PC-3 (cell line): ENCODE measurements around the gene CMTM7. TPM values are rescaled to one million over a fixed set of nuclear protein-coding genes. Genes with fewer than 3 reads are reported as not detected.

ENCODE experiments used
- ATAC-seq: fragments of 200-7000 bp; cut with Tn5 transposase; 2 replicates; pipeline ENCODE4 v1.9.1; 2020; ENCODE audit warnings: mild to moderate bottlenecking, moderate library complexity
- BruUV-seq: library from RNA; stranded (reverse); fragments of 400-500 nt; replicated peaks from 2 replicates; lab custom pipeline; 2021; lab: Mats Ljungman, UMichigan
- CTCF ChIA-PET: fragments of 300-600 bp; sonication (Branson Sonifier 250); formaldehyde crosslinking; loops from one replicate; lab custom pipeline; 2022; ENCODE audit warnings: antibody characterized with exemption; lab: Charles Lee
- POLR2A ChIA-PET: fragments of 300-600 bp; sonication (Branson Sonifier 250); formaldehyde crosslinking; loops from one replicate; lab custom pipeline; 2022; ENCODE audit warnings: antibody characterized with exemption; ENCODE audit not compliant: unreplicated experiment; lab: Charles Lee
- DNase-seq: peaks from one replicate; pipeline ENCODE4 v3.0.0-alpha.2; 2015
- H2AFZ ChIP-seq: fragments of 300-600 bp; sonication (generic); 2 replicates; pipeline ENCODE4 v1.6.0; 2016; ENCODE audit warnings: antibody characterized with exemption, low read length
- H3F3A ChIP-seq: fragments of 300-600 bp; sonication (generic); one replicate; pipeline ENCODE4 v1.6.0; 2017; ENCODE audit warnings: antibody characterized with exemption, low read length, control low read depth, mild to moderate bottlenecking; ENCODE audit not compliant: unreplicated experiment
- H3K27ac ChIP-seq: fragments of 300-600 bp; sonication (generic); 2 replicates; pipeline ENCODE4 v1.5.1; 2016; ENCODE audit warnings: mild to moderate bottlenecking, low read length
- H3K27me3 ChIP-seq: fragments of 300-600 bp; sonication (generic); 2 replicates; pipeline ENCODE4 v1.6.1; 2016; ENCODE audit warnings: low read length, mixed read lengths
- H3K36me3 ChIP-seq: fragments of 300-600 bp; sonication (generic); 2 replicates; pipeline ENCODE4 v1.6.1; 2016; ENCODE audit warnings: low read depth, mixed run types, low read length, mixed read lengths
- H3K4me1 ChIP-seq: fragments of 300-600 bp; sonication (generic); 2 replicates; pipeline ENCODE4 v1.5.1; 2016; ENCODE audit warnings: low read length; ENCODE audit not compliant: insufficient read depth
- H3K4me2 ChIP-seq: fragments of 300-600 bp; sonication (generic); 2 replicates; pipeline ENCODE4 v1.6.0; 2016; ENCODE audit warnings: low read length
- H3K4me3 ChIP-seq: fragments of 300-600 bp; sonication (generic); 2 replicates; pipeline ENCODE4 v1.5.1; 2016; ENCODE audit warnings: mild to moderate bottlenecking, low read length, mixed read lengths
- H3K79me2 ChIP-seq: fragments of 300-600 bp; sonication (generic); 2 replicates; pipeline ENCODE4 v1.6.1; 2017; ENCODE audit warnings: low read length, mixed read lengths
- H3K9ac ChIP-seq: fragments of 300-600 bp; sonication (generic); 2 replicates; pipeline ENCODE4 v1.6.0; 2016; ENCODE audit warnings: mild to moderate bottlenecking, low read length
- H3K9me2 ChIP-seq: fragments of 300-600 bp; sonication (generic); replicated peaks from 2 replicates; pipeline ENCODE4 v1.6.1; 2016; ENCODE audit warnings: mixed run types, low read length, mixed read lengths
- H3K9me3 ChIP-seq: fragments of 300-600 bp; sonication (generic); 2 replicates; pipeline ENCODE4 v1.6.1; 2016; ENCODE audit warnings: low read length, mixed read lengths
- H4K20me1 ChIP-seq: fragments of 300-600 bp; sonication (generic); 2 replicates; pipeline ENCODE4 v1.6.1; 2016; ENCODE audit warnings: low read length, mixed read lengths
- CTCF ChIP-seq: fragments of 300-600 bp; sonication (generic); conservative IDR thresholded peaks from 2 replicates; pipeline ENCODE4 v1.5.1; 2017; ENCODE audit warnings: antibody characterized with exemption, low read depth, mild to moderate bottlenecking, low read length
- EZH2 ChIP-seq: fragments of 300-600 bp; sonication (generic); IDR thresholded peaks from one replicate; pipeline ENCODE4 v1.6.1; 2017; ENCODE audit warnings: antibody characterized with exemption, mild to moderate bottlenecking, low read length; ENCODE audit not compliant: unreplicated experiment
- EZH2phosphoT487 ChIP-seq: fragments of 300-600 bp; sonication (generic); IDR thresholded peaks from 2 replicates; pipeline ENCODE4 v1.6.1; 2018; ENCODE audit warnings: mild to moderate bottlenecking, antibody characterized with exemption, low read length, borderline replicate concordance
- intact Hi-C: fragments of 100-400 bp; cut with micrococcal nuclease; formaldehyde crosslinking; loops from 2 replicates; pipeline ENCODE4 v1.9.0; 2023
- total RNA-seq: library from RNA; depleted of rRNA; stranded (reverse); fragments of >200 nt; gene quantifications from 2 replicates; pipeline ENCODE4 v1.2.3, GENCODE V29; 2014

The CMTM7 gene
- total RNA-seq, 1 experiment from 2014 or later: 37.1 TPM

DNA sequence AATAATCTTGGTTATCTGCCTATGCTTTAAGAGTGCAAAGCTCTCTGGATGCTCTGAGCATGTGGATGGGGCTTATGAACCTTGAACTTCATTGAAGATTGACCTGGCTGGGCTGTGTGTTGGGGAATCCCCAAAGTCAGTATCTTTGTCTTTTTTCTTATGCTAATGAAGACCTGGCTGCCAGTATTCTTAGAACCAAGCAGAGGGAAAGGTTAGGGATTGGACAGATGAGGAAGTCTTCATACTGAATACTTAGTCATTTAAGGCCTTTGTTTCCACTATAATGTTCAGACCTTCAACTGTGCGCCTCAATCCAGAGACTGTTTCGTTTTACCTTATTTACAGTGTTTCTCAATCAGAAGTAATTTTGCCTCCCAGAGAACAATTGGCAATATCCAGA, 42.5 kb upstream of the CMTM7 start:
- no peaks in the 10 kb centered on the region for H3K9me2 ChIP-seq
- CTCF ChIA-PET: no interaction called here
- no peak for ATAC-seq

DNA sequence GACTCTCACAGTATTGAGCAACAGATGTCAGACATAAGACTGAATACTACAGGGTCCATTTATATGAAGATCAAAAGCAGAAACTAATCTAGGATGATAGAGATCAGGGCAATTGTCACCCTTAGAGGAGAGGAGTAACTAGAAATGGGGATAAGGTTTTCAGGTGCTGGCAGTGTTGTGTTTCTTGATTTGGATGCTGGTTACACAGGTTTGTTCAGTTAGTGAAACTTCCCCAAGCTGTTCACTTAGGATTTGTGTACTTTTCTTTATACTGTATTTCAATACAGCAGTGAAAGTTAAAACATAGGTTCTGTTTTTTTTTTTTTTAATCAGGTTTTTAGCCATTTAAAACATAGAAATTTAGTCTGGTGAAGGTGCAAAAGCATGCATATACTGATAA, 39.1 kb upstream of the CMTM7 start:
- TF ChIP-seq EZH2 (no peak), EZH2phosphoT487 (no peak), CTCF (no peak)
- H3K9me2 ChIP-seq: no peaks in the 10 kb centered on the region
- CTCF ChIA-PET: no interaction called here
- intact Hi-C loops: no loop called here
- H3K4me3 ChIP-seq: no peak overlapping the region
- DNase-seq: no peak
- POLR2A ChIA-PET: no interaction called here
- H3K9ac ChIP-seq: no peak overlapping the region
- no peak overlapping the region for H3K27ac ChIP-seq
- no peaks in the 10 kb centered on the region for H3K79me2 ChIP-seq
- no peak overlapping the region for H2AFZ ChIP-seq
- H3K4me2 ChIP-seq: no peak overlapping the region
- no peaks in the 10 kb centered on the region for H3F3A ChIP-seq
- H3K36me3 ChIP-seq: no peaks in the 10 kb centered on the region
- ATAC-seq: no peak
- no peaks in the 10 kb centered on the region for H3K4me1 ChIP-seq
- H4K20me1 ChIP-seq: no peaks in the 10 kb centered on the region
- BruUV-seq: no TSS peak
- H3K9me3 ChIP-seq: no peaks in the 10 kb centered on the region
- no peaks in the 10 kb centered on the region for H3K27me3 ChIP-seq

More for the DNA sequence above, 42.5 kb upstream of the CMTM7 start:
- Histone ChIP-seq H4K20me1 (no peaks in the 10 kb centered on the region), H2AFZ (no peak overlapping the region), H3F3A (no peaks in the 10 kb centered on the region), H3K27me3 (no peaks in the 10 kb centered on the region), H3K9me3 (no peaks in the 10 kb centered on the region), H3K9ac (no peak overlapping the region), H3K27ac (no peak overlapping the region), H3K4me3 (no peak overlapping the region), H3K4me2 (no peak overlapping the region), H3K4me1 (no peaks in the 10 kb centered on the region), H3K79me2 (no peaks in the 10 kb centered on the region), H3K36me3 (no peaks in the 10 kb centered on the region)
- POLR2A ChIA-PET: no interaction called here
- no TSS peak for BruUV-seq
- DNase-seq: no peak
- intact Hi-C loops: no loop called here
- TF ChIP-seq EZH2: no peak
- no peak for TF ChIP-seq CTCF
- TF ChIP-seq EZH2phosphoT487: no peak

- POLR2A ChIA-PET: no interaction called here
- Histone ChIP-seq H3K79me2 (no peaks in the 10 kb centered on the region), H3K36me3 (no peaks in the 10 kb centered on the region), H3K4me3 (no peak overlapping the region), H3K9ac (no peak overlapping the region), H3K9me3 (no peaks in the 10 kb centered on the region), H3F3A (no peaks in the 10 kb centered on the region), H3K27me3 (no peaks in the 10 kb centered on the region), H3K4me1 (no peaks in the 10 kb centered on the region), H3K9me2 (no peaks in the 10 kb centered on the region), H3K4me2 (no peak overlapping the region), H2AFZ (no peak overlapping the region), H3K27ac (no peak overlapping the region), H4K20me1 (no peaks in the 10 kb centered on the region)
- intact Hi-C loops: no loop called here
- TF ChIP-seq EZH2 (no peak), CTCF (no peak), EZH2phosphoT487 (no peak)
- DNase-seq (no peak), ATAC-seq (no peak)
- CTCF ChIA-PET: no interaction called here
- BruUV-seq: no TSS peak
Observed at GRCh38 chr3:32353351-32353750, 38.3 kb upstream of the CMTM7 start.
